ENCODE results near the gene FAXDC2.

DNA sequence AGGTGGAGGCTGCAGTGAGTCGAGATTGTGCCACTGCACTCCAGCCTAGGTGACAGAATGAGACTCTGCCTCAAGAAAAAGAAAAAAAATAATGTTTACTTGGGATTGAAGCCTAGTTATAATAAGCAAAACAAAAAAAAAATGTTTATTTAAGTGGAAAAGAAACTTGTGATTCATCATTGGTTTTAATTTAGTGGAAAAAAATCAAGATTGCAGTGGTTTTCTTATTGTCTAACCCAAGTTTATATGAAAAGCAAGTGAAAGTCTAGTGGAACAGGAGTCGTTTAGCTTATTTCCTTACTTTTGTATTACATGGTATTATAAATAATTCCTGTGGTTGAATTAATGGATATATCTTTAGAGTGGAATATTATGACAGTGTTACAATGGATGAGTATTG lies 16.4 kb upstream of the FAXDC2 start:
- TF ChIP-seq, protein P1, sequence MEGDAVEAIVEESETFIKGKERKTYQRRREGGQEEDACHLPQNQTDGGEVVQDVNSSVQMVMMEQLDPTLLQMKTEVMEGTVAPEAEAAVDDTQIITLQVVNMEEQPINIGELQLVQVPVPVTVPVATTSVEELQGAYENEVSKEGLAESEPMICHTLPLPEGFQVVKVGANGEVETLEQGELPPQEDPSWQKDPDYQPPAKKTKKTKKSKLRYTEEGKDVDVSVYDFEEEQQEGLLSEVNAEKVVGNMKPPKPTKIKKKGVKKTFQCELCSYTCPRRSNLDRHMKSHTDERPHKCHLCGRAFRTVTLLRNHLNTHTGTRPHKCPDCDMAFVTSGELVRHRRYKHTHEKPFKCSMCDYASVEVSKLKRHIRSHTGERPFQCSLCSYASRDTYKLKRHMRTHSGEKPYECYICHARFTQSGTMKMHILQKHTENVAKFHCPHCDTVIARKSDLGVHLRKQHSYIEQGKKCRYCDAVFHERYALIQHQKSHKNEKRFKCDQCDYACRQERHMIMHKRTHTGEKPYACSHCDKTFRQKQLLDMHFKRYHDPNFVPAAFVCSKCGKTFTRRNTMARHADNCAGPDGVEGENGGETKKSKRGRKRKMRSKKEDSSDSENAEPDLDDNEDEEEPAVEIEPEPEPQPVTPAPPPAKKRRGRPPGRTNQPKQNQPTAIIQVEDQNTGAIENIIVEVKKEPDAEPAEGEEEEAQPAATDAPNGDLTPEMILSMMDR (conservative IDR thresholded peaks at IDR 0.05 in 1 of 2, IDR thresholded peaks at IDR 0.05 in 1 of 2; ENCODE audit: low read depth in 1 of 2, low read length in 2 of 2) = no peak
- no peak for TF ChIP-seq EZH2 (IDR thresholded peaks at IDR 0.05; ENCODE audit: low read length, missing control alignments)

Measured in fibroblast of lung (primary cell).